HG03460 (cell line): Measurements from ENCODE around the gene XPR1.
"Not testable (repeated sequence)": the region's sequence is repeated elsewhere in the genome, so short reads cannot be mapped to it uniquely, and the experiment has no call there.

ENCODE experiments used
- ATAC-seq: cut with Tn5 transposase; IDR thresholded peaks from one replicate; pipeline ENCODE4 v1.9.1; 2021; ENCODE audit not compliant: unreplicated experiment

XPR1 gene

GRCh38 chr1:180643693-180644092, 11.9 kb downstream of the XPR1 start:
- no peak for ATAC-seq

- no peak for ATAC-seq
Measured at GRCh38 chr1:180644526-180645192, 12.8 kb downstream of the XPR1 start.

- not testable (repeated sequence) for ATAC-seq
Measured at GRCh38 chr1:180645261-180645660, 13.4 kb downstream of the XPR1 start.

- ATAC-seq = no peak
Measured at GRCh38 chr1:180646093-180646492, 14.3 kb downstream of the XPR1 start.

GRCh38 chr1:180646547-180646946, 14.7 kb downstream of the XPR1 start:
- no peak for ATAC-seq

- no peak for ATAC-seq
Measured at GRCh38 chr1:180652792-180653191, 21.0 kb downstream of the XPR1 start.

- no peak for ATAC-seq
Measured at GRCh38 chr1:180662709-180663108, 30.9 kb downstream of the XPR1 start.

- no peak for ATAC-seq
Measured at GRCh38 chr1:180670681-180671080, 38.9 kb downstream of the XPR1 start.

GRCh38 chr1:180672105-180672504, 40.3 kb downstream of the XPR1 start:
- no peak for ATAC-seq

- no peak for ATAC-seq
Measured at GRCh38 chr1:180672505-180672904, 40.7 kb downstream of the XPR1 start.

- no peak for ATAC-seq
Measured at GRCh38 chr1:180674603-180675530, 43.0 kb downstream of the XPR1 start.

GRCh38 chr1:180675586-180675985, 43.8 kb downstream of the XPR1 start:
- ATAC-seq = no peak

- ATAC-seq = no peak
Measured at GRCh38 chr1:180680558-180681144, 48.8 kb downstream of the XPR1 start.

GRCh38 chr1:180683117-180683516, 51.3 kb downstream of the XPR1 start:
- not testable (repeated sequence) for ATAC-seq

- ATAC-seq = no peak
Measured at GRCh38 chr1:180691322-180691913, 59.6 kb downstream of the XPR1 start.

GRCh38 chr1:180693564-180694244, 61.9 kb downstream of the XPR1 start:
- no peak for ATAC-seq

GRCh38 chr1:180695282-180695681, 63.5 kb downstream of the XPR1 start:
- no peak for ATAC-seq

- no peak for ATAC-seq
Measured at GRCh38 chr1:180696361-180696760, 64.5 kb downstream of the XPR1 start.

- ATAC-seq = no peak
Measured at GRCh38 chr1:180698580-180698979, 66.8 kb downstream of the XPR1 start.

- not testable (repeated sequence) for ATAC-seq
Measured at GRCh38 chr1:180702376-180702775, 70.6 kb downstream of the XPR1 start.

- not testable (repeated sequence) for ATAC-seq
Measured at GRCh38 chr1:180710746-180711145, 78.9 kb downstream of the XPR1 start.
